Mesodermal cell (in vitro differentiated cells): ENCODE measurements around the gene DNAH11.

Experiments
- H3K27ac ChIP-seq: 2 replicates; pipeline ENCODE4 v1.7.0; 2013; ENCODE audit warnings: mild to moderate bottlenecking, low read depth, low read length, moderate library complexity; ENCODE audit not compliant: severe bottlenecking
- H3K36me3 ChIP-seq: 2 replicates; pipeline ENCODE4 v1.7.1; 2013; ENCODE audit warnings: mild to moderate bottlenecking, low read length, moderate library complexity; ENCODE audit not compliant: control insufficient read depth, insufficient read depth
- H3K4me1 ChIP-seq: one replicate; pipeline ENCODE4 v1.7.1; 2013; ENCODE audit warnings: mild to moderate bottlenecking, low read length; ENCODE audit not compliant: insufficient read depth, control insufficient read depth, poor library complexity, severe bottlenecking
- H3K4me3 ChIP-seq: 2 replicates; pipeline ENCODE4 v1.7.0; 2013; ENCODE audit warnings: low read length, control low read depth, mild to moderate bottlenecking; ENCODE audit not compliant: insufficient read depth, poor library complexity, severe bottlenecking; ENCODE audit errors: extremely low read depth
- H3K9me3 ChIP-seq: 2 replicates; pipeline ENCODE4 v1.7.1; 2013; ENCODE audit warnings: mild to moderate bottlenecking, low read length, moderate library complexity; ENCODE audit not compliant: control insufficient read depth
- WGBS, 2 experiments: methylation state at CpG; one replicate each; pipeline ENCODE4 v1.1.5; 2013; ENCODE audit warnings: missing lambda C conversion rate in 2 of 2; ENCODE audit not compliant: insufficient coverage in 2 of 2; 5-methylcytosine and 5-hydroxymethylcytosine counted together

The DNAH11 gene

GRCh38 chr7:21944616-21945453 lies 402.0 kb downstream of the DNAH11 start:
- no peaks in the 10 kb centered on the region for H3K36me3 ChIP-seq
- WGBS, 2 experiments, result 1 to 2% methylated on average over 10 to 21 of the region's 34 CpGs

GRCh38 chr7:21945454-21946221 lies 402.8 kb downstream of the DNAH11 start, which contains the start of gene CDCA7L:
TSS of gene CDCA7L (minus strand) at chr7:21945899. CDS start at chr7:21945804, 95 bp downstream.
- H3K9me3 ChIP-seq, result no peaks in the 10 kb centered on the region
- H3K4me3 ChIP-seq, result peak within 1 kb of the TSS; percentile 46
- peaks cover 47% of the 10 kb centered on the region for H3K4me1 ChIP-seq
- H3K36me3 ChIP-seq, result no peaks in the 10 kb centered on the region
- peak within 1 kb of the TSS; percentile 76 for H3K27ac ChIP-seq
- WGBS, 2 experiments, result 0% methylated on average over 46 to 51 of the region's 83 CpGs

More at GRCh38 chr7:21944616-21945453, 402.0 kb downstream of the DNAH11 start:
- Histone ChIP-seq H3K9me3 (no peaks in the 10 kb centered on the region), H3K4me3 (peak overlapping the region; percentile 46), H3K27ac (no peak overlapping the region), H3K4me1 (peaks cover 47% of the 10 kb centered on the region)

- no peak overlapping the region for H3K27ac ChIP-seq
- peaks cover 42% of the 10 kb centered on the region for H3K4me1 ChIP-seq
- peak overlapping the region; percentile 46 for H3K4me3 ChIP-seq
- H3K9me3 ChIP-seq, result no peaks in the 10 kb centered on the region
- WGBS, 2 experiments, result 4 to 65% methylated on average over 2 to 3 of the region's 8 CpGs
- no peaks in the 10 kb centered on the region for H3K36me3 ChIP-seq
Measured at GRCh38 chr7:21946222-21946709, 403.4 kb downstream of the DNAH11 start.

- 87% methylated on average over 3 of the region's 3 CpGs for WGBS, 2 experiments
- Histone ChIP-seq H3K36me3 (no peaks in the 10 kb centered on the region), H3K27ac (no peak overlapping the region), H3K4me1 (peaks cover 42% of the 10 kb centered on the region), H3K4me3 (no peak overlapping the region), H3K9me3 (no peaks in the 10 kb centered on the region)
Measured at GRCh38 chr7:21947056-21947455, 404.2 kb downstream of the DNAH11 start.

GRCh38 chr7:21947946-21948345 lies 405.1 kb downstream of the DNAH11 start:
- Histone ChIP-seq H3K4me1 (peaks cover 38% of the 10 kb centered on the region), H3K27ac (no peak overlapping the region), H3K4me3 (no peak overlapping the region), H3K9me3 (no peaks in the 10 kb centered on the region), H3K36me3 (no peaks in the 10 kb centered on the region)
- WGBS, 2 experiments, result 100% methylated on average over 1 of the region's 2 CpGs; no CpG with 5 or more reads in 1 of the 2 experiments

GRCh38 chr7:21948364-21948763 lies 405.5 kb downstream of the DNAH11 start:
- Histone ChIP-seq H3K4me3 (no peak overlapping the region), H3K27ac (no peak overlapping the region), H3K4me1 (peaks cover 37% of the 10 kb centered on the region), H3K9me3 (no peaks in the 10 kb centered on the region), H3K36me3 (no peaks in the 10 kb centered on the region)
- 73 to 83% methylated on average over 1 to 2 of the region's 2 CpGs for WGBS, 2 experiments

- no peaks in the 10 kb centered on the region for H3K9me3 ChIP-seq
- no peaks in the 10 kb centered on the region for H3K36me3 ChIP-seq
- no peak overlapping the region for H3K4me3 ChIP-seq
- peaks cover 30% of the 10 kb centered on the region for H3K4me1 ChIP-seq
- WGBS, 2 experiments, result 63 to 66% methylated on average over 6 to 7 of the region's 8 CpGs
- peak overlapping the region; percentile 57 for H3K27ac ChIP-seq
Measured at GRCh38 chr7:21948887-21949540, 406.2 kb downstream of the DNAH11 start.
